Ascending aorta (tissue), 2 donors: ENCODE measurements around the gene SDS. TPM values are rescaled to one million over a fixed set of nuclear protein-coding genes. Genes with fewer than 3 reads are reported as not detected.

Experiments used
- DNase-seq, 2 donors: peaks; one replicate each; pipeline ENCODE4 v3.0.0-alpha.2; 2019; ENCODE audit warnings: low spot score in 2 of 2
- H3K27ac ChIP-seq, 2 donors: fragments of 200-600 bp; sonication (generic); one replicate each; pipeline ENCODE4 v1.5.1; 2016 to 2017; ENCODE audit warnings: mild to moderate bottlenecking in 1 of 2
- H3K27me3 ChIP-seq: fragments of 200-600 bp; sonication (generic); one replicate; pipeline ENCODE4 v1.5.1; 2017
- H3K36me3 ChIP-seq, 2 donors: fragments of 200-600 bp; sonication (generic); one replicate each; pipeline ENCODE4 v1.5.1; 2016
- H3K4me1 ChIP-seq, 2 donors: fragments of 200-600 bp; sonication (generic); one replicate each; pipeline ENCODE4 v1.5.1; 2016 to 2017; ENCODE audit warnings: mild to moderate bottlenecking in 1 of 2
- H3K4me3 ChIP-seq, 2 donors: fragments of 200-600 bp; sonication (generic); one replicate each; pipeline ENCODE4 v1.5.1; 2016 to 2017; ENCODE audit warnings: mild to moderate bottlenecking in 1 of 2
- H3K9me3 ChIP-seq, 2 donors: fragments of 200-600 bp; sonication (generic); one replicate each; pipeline ENCODE4 v1.5.1; 2016
- CTCF ChIP-seq, 3 experiments: fragments of 200-600 bp in 2 of 3; fragments of 450-650 bp in 1 of 3; sonication (generic) in 2 of 3; IDR thresholded peaks; one replicate each; pipeline ENCODE4 v1.5.1; 2016 to 2019; ENCODE audit warnings: antibody characterized with exemption in 3 of 3, mild to moderate bottlenecking in 1 of 3, moderate library complexity in 1 of 3
- intact Hi-C: fragments of 100-400 bp; cut with DNase I; formaldehyde crosslinking; loops from one replicate; pipeline ENCODE4 v1.15.1; 2023
- total RNA-seq: library from RNA; depleted of rRNA; stranded (reverse); fragments of >200 nt; gene quantifications from one replicate; pipeline ENCODE4 v1.1.0, GENCODE V29; 2016

Gene SDS
- total RNA-seq, 1 donor from 2014 or later, result 34.5 TPM

GRCh38 chr12:113392520-113392919, 11.2 kb downstream of the SDS start:
- H3K36me3 ChIP-seq, result peaks cover 24 to 38% of the 10 kb centered on the region in 2 donors
- TF ChIP-seq CTCF (IDR thresholded peaks at IDR 0.05), result no peak

GRCh38 chr12:113391650-113392337, 11.9 kb downstream of the SDS start:
- no peak for DNase-seq
- Histone ChIP-seq H3K9me3 (no peaks in the 10 kb centered on the region), H3K4me3 (no peak overlapping the region), H3K27ac (no peak overlapping the region), H3K4me1 (no peaks in the 10 kb centered on the region), H3K36me3 (peaks cover 24 to 45% of the 10 kb centered on the region in 2 donors), H3K27me3 (no peaks in the 10 kb centered on the region)
- no peak for TF ChIP-seq CTCF (IDR thresholded peaks at IDR 0.05)
- intact Hi-C loops, result no loop called here

More at GRCh38 chr12:113392520-113392919, 11.2 kb downstream of the SDS start:
- Histone ChIP-seq H3K27me3 (no peaks in the 10 kb centered on the region), H3K27ac (no peak overlapping the region), H3K4me3 (no peak overlapping the region), H3K4me1 (no peaks in the 10 kb centered on the region), H3K9me3 (no peaks in the 10 kb centered on the region)
- intact Hi-C loops, result no loop called here
- no peak for DNase-seq

GRCh38 chr12:113391145-113391544, 12.5 kb downstream of the SDS start:
- Histone ChIP-seq H3K4me3 (no peak overlapping the region), H3K27me3 (no peaks in the 10 kb centered on the region), H3K9me3 (no peaks in the 10 kb centered on the region), H3K36me3 (peaks cover 24 to 52% of the 10 kb centered on the region in 2 donors), H3K27ac (no peak overlapping the region), H3K4me1 (no peaks in the 10 kb centered on the region)
- no peak for DNase-seq
- TF ChIP-seq CTCF (IDR thresholded peaks at IDR 0.05), result no peak
- intact Hi-C loops, result no loop called here

GRCh38 chr12:113390064-113391043, 13.3 kb downstream of the SDS start:
- no peaks in the 10 kb centered on the region for H3K27me3 ChIP-seq
- no peaks in the 10 kb centered on the region for H3K9me3 ChIP-seq
- no peak for DNase-seq
- no peak for TF ChIP-seq CTCF (IDR thresholded peaks at IDR 0.05)
- H3K4me1 ChIP-seq, result no peaks in the 10 kb centered on the region
- no peak overlapping the region for H3K27ac ChIP-seq
- intact Hi-C loops, result no loop called here
- no peak overlapping the region for H3K4me3 ChIP-seq
- H3K36me3 ChIP-seq, result peaks cover 28 to 60% of the 10 kb centered on the region in 2 donors

GRCh38 chr12:113388351-113388750, 15.3 kb downstream of the SDS start:
- TF ChIP-seq CTCF (IDR thresholded peaks at IDR 0.05), result no peak
- intact Hi-C loops, result no loop called here
- H3K27me3 ChIP-seq, result no peaks in the 10 kb centered on the region
- H3K4me1 ChIP-seq, result no peaks in the 10 kb centered on the region
- no peak overlapping the region for H3K4me3 ChIP-seq
- H3K9me3 ChIP-seq, result no peaks in the 10 kb centered on the region
- no peak overlapping the region for H3K27ac ChIP-seq
- H3K36me3 ChIP-seq, result peaks cover 40 to 78% of the 10 kb centered on the region in 2 donors
- no peak for DNase-seq
